H9 (cell line): ENCODE data around the gene TCN1. TPM values are rescaled to one million over a fixed set of nuclear protein-coding genes. Genes with fewer than 3 reads are reported as not detected.

Experiments
- DNase-seq: peaks from one replicate; pipeline ENCODE4 v3.0.0-alpha.2; 2017
- H2AFZ ChIP-seq: one replicate; pipeline ENCODE4 v1.6.1; 2013; ENCODE audit warnings: mild to moderate bottlenecking, low read length, control low read depth, moderate library complexity
- H2AK5ac ChIP-seq: 2 replicates; pipeline ENCODE4 v1.6.1; 2013; ENCODE audit warnings: low read length, control low read depth, mixed read lengths; ENCODE audit not compliant: insufficient read length
- H2BK120ac ChIP-seq: one replicate; pipeline ENCODE4 v1.6.1; 2013; ENCODE audit warnings: low read depth, mild to moderate bottlenecking, low read length, control low read depth, inconsistent platforms; ENCODE audit not compliant: poor library complexity, severe bottlenecking
- H2BK12ac ChIP-seq: 2 replicates; pipeline ENCODE4 v1.6.1; 2013; ENCODE audit warnings: low read length, control low read depth, mixed read lengths, low read depth; ENCODE audit not compliant: insufficient read length
- H2BK15ac ChIP-seq: 2 replicates; pipeline ENCODE4 v1.6.1; 2013; ENCODE audit warnings: low read depth, low read length, control low read depth
- H2BK20ac ChIP-seq: one replicate; pipeline ENCODE4 v1.6.1; 2013; ENCODE audit warnings: low read depth, mild to moderate bottlenecking, low read length, control low read depth, inconsistent platforms; ENCODE audit not compliant: poor library complexity, severe bottlenecking
- H2BK5ac ChIP-seq: 2 replicates; pipeline ENCODE4 v1.6.1; 2013; ENCODE audit warnings: low read length, control low read depth, mixed read lengths; ENCODE audit not compliant: insufficient read length
- H3K14ac ChIP-seq: 2 replicates; pipeline ENCODE4 v1.6.1; 2013; ENCODE audit warnings: low read length, control low read depth; ENCODE audit not compliant: insufficient read depth
- H3K18ac ChIP-seq: 2 replicates; pipeline ENCODE4 v1.6.1; 2013; ENCODE audit warnings: low read depth, mild to moderate bottlenecking, mixed read lengths, low read length, control low read depth; ENCODE audit not compliant: insufficient read length
- H3K23ac ChIP-seq: 2 replicates; pipeline ENCODE4 v1.6.1; 2013; ENCODE audit warnings: low read length, control low read depth, mixed read lengths, low read depth; ENCODE audit not compliant: insufficient read length
- H3K23me2 ChIP-seq: 2 replicates; pipeline ENCODE4 v1.6.1; 2013; ENCODE audit warnings: low read depth, mild to moderate bottlenecking, mixed read lengths, low read length, control low read depth; ENCODE audit not compliant: insufficient read length, poor library complexity, severe bottlenecking
- H3K27ac ChIP-seq: 2 replicates; pipeline ENCODE4 v1.5.1; 2013; ENCODE audit warnings: low read length, control low read depth, mixed read lengths, low read depth; ENCODE audit not compliant: insufficient read length
- H3K27me3 ChIP-seq: 2 replicates; pipeline ENCODE4 v1.6.1; 2013; ENCODE audit warnings: low read length, control low read depth, inconsistent platforms; ENCODE audit not compliant: insufficient read depth
- H3K4ac ChIP-seq: 2 replicates; pipeline ENCODE4 v1.6.1; 2013; ENCODE audit warnings: low read depth, mild to moderate bottlenecking, control low read depth, inconsistent platforms, low read length, moderate library complexity
- H3K4me1 ChIP-seq: 2 replicates; pipeline ENCODE4 v1.6.1; 2013; ENCODE audit warnings: low read length, control low read depth, inconsistent platforms; ENCODE audit not compliant: insufficient read depth
- H3K4me2 ChIP-seq: 2 replicates; pipeline ENCODE4 v1.6.1; 2013; ENCODE audit warnings: low read length, control low read depth, mixed read lengths; ENCODE audit not compliant: insufficient read length, insufficient read depth
- H3K56ac ChIP-seq: 2 replicates; pipeline ENCODE4 v1.6.1; 2013; ENCODE audit warnings: low read depth, mild to moderate bottlenecking, mixed read lengths, low read length, control low read depth; ENCODE audit not compliant: insufficient read length
- H3K79me1 ChIP-seq: 2 replicates; pipeline ENCODE4 v1.6.1; 2013; ENCODE audit warnings: low read depth, mild to moderate bottlenecking, moderate library complexity, low read length, control low read depth, inconsistent platforms; ENCODE audit not compliant: insufficient read depth, poor library complexity, severe bottlenecking
- H3K79me2 ChIP-seq: 2 replicates; pipeline ENCODE4 v1.6.1; 2013; ENCODE audit warnings: low read length, control low read depth, inconsistent platforms; ENCODE audit not compliant: insufficient read depth
- H3K9ac ChIP-seq: 2 replicates; pipeline ENCODE4 v1.6.1; 2013; ENCODE audit warnings: low read length, control low read depth, mixed read lengths; ENCODE audit not compliant: insufficient read length; ENCODE audit errors: extremely low read depth
- H3K9me3 ChIP-seq: one replicate; pipeline ENCODE4 v1.6.1; 2013; ENCODE audit warnings: low read depth, low read length, inconsistent platforms; ENCODE audit not compliant: control insufficient read depth
- H3T11ph ChIP-seq: one replicate; pipeline ENCODE4 v1.6.1; 2013; ENCODE audit warnings: mild to moderate bottlenecking, low read length, control low read depth, inconsistent platforms
- H4K20me1 ChIP-seq: one replicate; pipeline ENCODE4 v1.6.1; 2013; ENCODE audit not compliant: control insufficient read depth, insufficient read length, insufficient read depth
- H4K5ac ChIP-seq: 2 replicates; pipeline ENCODE4 v1.6.1; 2013; ENCODE audit warnings: low read depth, mild to moderate bottlenecking, mixed read lengths, low read length, control low read depth; ENCODE audit not compliant: insufficient read length
- H4K8ac ChIP-seq: replicated peaks from 2 replicates; pipeline ENCODE4 v1.6.1; 2013; ENCODE audit warnings: low read length, control low read depth, mixed read lengths, low read depth; ENCODE audit not compliant: insufficient read length
- H4K91ac ChIP-seq: 2 replicates; pipeline ENCODE4 v1.6.1; 2013; ENCODE audit warnings: low read depth, mild to moderate bottlenecking, moderate library complexity, mixed read lengths, low read length, control low read depth; ENCODE audit not compliant: insufficient read length
- H3K27ac Mint-ChIP-seq, 3 experiments: 2 replicates in 2 of 3; 3 replicates in 1 of 3; pipeline ENCODE4 v1.8.0; 2020 to 2021; ENCODE audit warnings: mixed read lengths in 3 of 3, mild to moderate bottlenecking in 1 of 3, moderate library complexity in 1 of 3
- H3K27me3 Mint-ChIP-seq: 2 replicates; pipeline ENCODE4 v1.8.0; 2021; ENCODE audit warnings: low read depth, mild to moderate bottlenecking, moderate library complexity, mixed read lengths
- H3K36me3 Mint-ChIP-seq, 3 experiments: 2 replicates in 2 of 3; 3 replicates in 1 of 3; pipeline ENCODE4 v1.8.0; 2020 to 2021; ENCODE audit warnings: low read depth in 3 of 3, mixed read lengths in 3 of 3; ENCODE audit not compliant: insufficient read depth in 1 of 3
- H3K4me1 Mint-ChIP-seq, 2 experiments: 2 replicates each; pipeline ENCODE4 v1.8.0; 2020; ENCODE audit warnings: mixed read lengths in 2 of 2
- H3K4me3 Mint-ChIP-seq, 2 experiments: 2 replicates in 1 of 2; 3 replicates in 1 of 2; pipeline ENCODE4 v1.8.0; 2020 to 2021; ENCODE audit warnings: mild to moderate bottlenecking in 2 of 2, mixed read lengths in 2 of 2, moderate library complexity in 1 of 2
- H3K9me3 Mint-ChIP-seq, 2 experiments: 2 replicates in 1 of 2; 3 replicates in 1 of 2; pipeline ENCODE4 v1.8.0; 2020; ENCODE audit warnings: mild to moderate bottlenecking in 2 of 2, mixed read lengths in 2 of 2, moderate library complexity in 1 of 2
- CTCF ChIP-seq: fragments of 200-600 bp; sonication (generic); conservative IDR thresholded peaks from 3 replicates; pipeline ENCODE4 v1.8.0; 2021; ENCODE audit warnings: antibody characterized with exemption, mild to moderate bottlenecking
- WGBS: extraction: QIAGEN DNeasy Blood & Tissue Kit; methylation state at CpG from one replicate; pipeline ENCODE4 v1.1.7; 2013; ENCODE audit warnings: missing lambda C conversion rate, low lambda C conversion rate, mixed read lengths; ENCODE audit not compliant: insufficient read length; ENCODE audit errors: extremely low coverage; 5-methylcytosine and 5-hydroxymethylcytosine counted together
- total RNA-seq: library from RNA; stranded (reverse); gene quantifications from 2 replicates; pipeline ENCODE4 v1.2.1, GENCODE V29; 2021

The TCN1 gene
- total RNA-seq, 1 experiment from 2014 or later, result not detected

- DNase-seq, result no peak
- H3K23ac ChIP-seq, result no peak overlapping the region
- Mint-ChIP-seq H3K9me3 (peaks cover 8 to 9% of the 10 kb centered on the region in 2 experiments; a peak in 4 of 5 replicates), H3K4me3 (no peak overlapping the region), H3K36me3 (peaks cover 0 to 10% (median 6%) of the 10 kb centered on the region in 3 experiments; a peak in 3 of 7 replicates), H3K27me3 (no peaks in the 10 kb centered on the region; the same call in 1 of the 2 replicates), H3K4me1 (peaks cover 3% of the 10 kb centered on the region in 2 experiments; a peak in 2 of 4 replicates), H3K27ac (no peak overlapping the region)
- no peak overlapping the region for H2BK12ac ChIP-seq
- no peaks in the 10 kb centered on the region for H3K9me3 ChIP-seq
- H2BK20ac ChIP-seq, result no peak overlapping the region
- H3K79me1 ChIP-seq, result no peaks in the 10 kb centered on the region
- no peak overlapping the region for H2AK5ac ChIP-seq
- H2BK5ac ChIP-seq, result no peak overlapping the region
- no peak overlapping the region for H3K4ac ChIP-seq
- H2AFZ ChIP-seq, result no peak overlapping the region
- H3K9ac ChIP-seq, result no peak overlapping the region
- H2BK15ac ChIP-seq, result no peak overlapping the region
- TF ChIP-seq CTCF, result no peak
- no peak overlapping the region for H3K27ac ChIP-seq
- whole genome bisulfite sequencing, result no CpG with 5 or more reads among the region's 2 CpGs
- H3K4me2 ChIP-seq, result no peak overlapping the region
- no peak overlapping the region for H3K14ac ChIP-seq
- H4K8ac ChIP-seq, result no peak overlapping the region
- no peaks in the 10 kb centered on the region for H4K20me1 ChIP-seq
- H4K5ac ChIP-seq, result no peak overlapping the region
- no peak overlapping the region for H3T11ph ChIP-seq
- no peak overlapping the region for H3K18ac ChIP-seq
- no peak overlapping the region for H3K56ac ChIP-seq
- no peaks in the 10 kb centered on the region for H3K4me1 ChIP-seq
- no peak overlapping the region for H4K91ac ChIP-seq
- H3K27me3 ChIP-seq, result no peaks in the 10 kb centered on the region
- no peak overlapping the region for H2BK120ac ChIP-seq
- no peaks in the 10 kb centered on the region for H3K23me2 ChIP-seq
- H3K79me2 ChIP-seq, result no peaks in the 10 kb centered on the region
Observed at GRCh38 chr11:59867946-59868345, 1.7 kb upstream of the TCN1 start.
